Activated CD8-positive, alpha-beta T cell treated with anti-CD3 and anti-CD28 coated beads for 36 hours (primary cell): ENCODE results near the gene ALCAM. TPM values are rescaled to one million over a fixed set of nuclear protein-coding genes. Genes with fewer than 3 reads are reported as not detected.

Experiments
- ATAC-seq: fragments of 200-7000 bp; cut with Tn5 transposase; one replicate; pipeline ENCODE4 v1.10.0; 2021; ENCODE audit warnings: mild to moderate bottlenecking, moderate library complexity
- CTCF ChIA-PET: fragments of 350-600 bp; sonication (Branson Sonifier 250); formaldehyde crosslinking; loops from one replicate; lab custom pipeline; 2021; ENCODE audit warnings: antibody characterized with exemption; lab: Charles Lee
- POLR2A ChIA-PET: fragments of 350-600 bp; sonication (Branson Sonifier 250); formaldehyde crosslinking; loops from one replicate; lab custom pipeline; 2021; ENCODE audit warnings: antibody characterized with exemption; lab: Charles Lee
- DNase-seq: peaks from one replicate; pipeline ENCODE4 v3.0.0-alpha.2; 2020
- H3K27ac Mint-ChIP-seq: one replicate; pipeline ENCODE4 v1.8.0; 2021; ENCODE audit warnings: mild to moderate bottlenecking, mixed read lengths
- H3K27me3 Mint-ChIP-seq: one replicate; pipeline ENCODE4 v1.8.0; 2021; ENCODE audit warnings: mixed read lengths
- H3K36me3 Mint-ChIP-seq: one replicate; pipeline ENCODE4 v1.8.0; 2021; ENCODE audit warnings: low read depth, mixed read lengths
- H3K4me1 Mint-ChIP-seq: one replicate; pipeline ENCODE4 v1.8.0; 2021; ENCODE audit warnings: low read depth, mixed read lengths
- H3K4me3 Mint-ChIP-seq: one replicate; pipeline ENCODE4 v1.8.0; 2021; ENCODE audit warnings: mild to moderate bottlenecking, moderate library complexity, mixed read lengths
- H3K9me3 Mint-ChIP-seq: one replicate; pipeline ENCODE4 v1.8.0; 2021; ENCODE audit warnings: mixed read lengths
- CTCF ChIP-seq: fragments of 200-600 bp; IDR thresholded peaks from one replicate; pipeline ENCODE4 v1.8.0; 2022; ENCODE audit warnings: antibody characterized with exemption, mild to moderate bottlenecking
- intact Hi-C: fragments of 100-400 bp; cut with micrococcal nuclease; formaldehyde crosslinking; loops from one replicate; pipeline ENCODE4 v1.10.0; 2022
- total RNA-seq, 2 experiments: library from RNA; stranded (reverse); gene quantifications; one replicate each; pipeline ENCODE4 v1.2.3, GENCODE V29; 2021

ALCAM gene
- total RNA-seq, 2 experiments from 2014 or later = 13.9 to 14.5 TPM

DNA sequence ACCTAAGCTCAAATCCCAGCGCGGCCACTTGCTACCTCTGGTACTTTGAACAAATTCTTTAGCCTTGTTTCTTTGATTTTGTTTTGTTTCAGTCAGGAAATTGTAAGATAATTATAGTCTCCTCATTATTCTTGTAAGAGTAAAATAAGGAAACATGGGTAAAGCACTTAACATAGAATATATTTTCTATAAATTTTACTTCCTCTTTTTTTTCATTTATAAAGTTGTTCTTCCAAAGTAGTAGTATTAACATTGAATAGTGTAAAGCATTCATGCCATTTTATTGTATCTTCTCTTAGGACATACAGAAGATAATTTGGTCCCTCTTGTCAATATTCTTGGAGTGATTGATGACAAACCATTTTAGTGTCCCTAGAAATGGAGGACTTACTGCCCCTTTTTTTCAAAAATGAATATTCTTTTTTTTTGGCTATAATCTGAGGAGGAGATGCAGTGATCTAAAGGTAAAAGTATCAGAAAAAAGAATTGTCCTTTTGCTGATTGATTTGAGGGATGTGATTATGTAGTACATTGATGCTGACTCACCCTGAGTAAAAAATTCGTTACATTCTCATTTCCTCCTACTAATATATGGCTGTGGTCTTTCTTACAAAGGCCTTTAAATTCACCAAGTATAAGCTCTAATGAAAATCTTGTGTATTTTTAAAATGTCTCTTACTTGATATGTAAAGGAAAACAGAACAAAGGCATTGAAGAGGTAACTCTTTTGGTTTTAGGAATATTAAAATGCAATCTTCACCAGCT lies 51.0 kb downstream of the ALCAM start:
- no peak for ATAC-seq
- H3K36me3 Mint-ChIP-seq = no peaks in the 10 kb centered on the region
- CTCF ChIA-PET = no interaction called here
- TF ChIP-seq CTCF = no peak
- POLR2A ChIA-PET = no interaction called here
- peaks cover 4% of the 10 kb centered on the region for H3K4me1 Mint-ChIP-seq
- no peak overlapping the region for H3K4me3 Mint-ChIP-seq
- no peak overlapping the region for H3K27ac Mint-ChIP-seq
- H3K27me3 Mint-ChIP-seq = no peaks in the 10 kb centered on the region
- intact Hi-C loops = no loop called here
- DNase-seq = no peak
- no peaks in the 10 kb centered on the region for H3K9me3 Mint-ChIP-seq

DNA sequence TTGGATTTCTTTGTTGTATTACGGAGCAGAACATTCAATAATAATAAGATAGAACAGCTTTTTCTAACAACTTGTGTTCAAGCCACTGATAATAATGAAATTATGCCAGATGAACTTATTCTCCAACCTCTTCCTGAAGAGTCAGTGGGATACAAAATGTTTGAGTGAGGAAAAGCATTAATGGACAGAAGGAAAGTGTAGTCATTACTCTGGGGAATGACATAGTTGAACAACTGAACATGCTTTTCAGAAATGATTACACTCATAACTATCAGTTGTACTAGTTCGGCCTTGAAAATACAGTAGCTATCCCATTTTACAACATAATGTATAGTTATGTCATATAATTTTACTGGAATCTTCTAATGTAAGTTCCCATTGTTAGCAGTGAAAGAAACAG lies 55.9 kb downstream of the ALCAM start:
- no peak for ATAC-seq
- TF ChIP-seq CTCF = no peak
- H3K4me3 Mint-ChIP-seq = no peak overlapping the region
- no peaks in the 10 kb centered on the region for H3K9me3 Mint-ChIP-seq
- no peak for DNase-seq
- CTCF ChIA-PET = no interaction called here
- H3K4me1 Mint-ChIP-seq = peaks cover 4% of the 10 kb centered on the region
- H3K36me3 Mint-ChIP-seq = no peaks in the 10 kb centered on the region
- intact Hi-C loops = no loop called here
- POLR2A ChIA-PET = no interaction called here
- no peak overlapping the region for H3K27ac Mint-ChIP-seq
- H3K27me3 Mint-ChIP-seq = no peaks in the 10 kb centered on the region

DNA sequence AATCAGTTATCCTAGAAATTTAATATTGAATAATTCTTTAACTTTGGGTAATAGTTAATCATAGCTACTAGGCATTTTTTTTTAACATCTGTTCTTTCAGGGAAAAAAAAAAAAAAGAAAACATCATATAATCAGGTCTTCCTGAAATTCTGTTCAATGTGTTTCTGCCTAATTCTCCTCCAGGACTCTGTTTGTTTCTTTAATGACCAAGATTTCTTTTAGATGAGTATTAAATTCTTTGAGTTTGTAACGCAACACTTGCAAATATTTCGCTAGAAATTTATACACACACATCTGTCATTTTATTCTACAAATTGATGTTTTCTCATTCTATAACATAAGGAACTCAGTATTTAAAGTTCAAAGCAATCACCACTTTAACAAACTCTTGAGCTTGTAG lies 56.7 kb downstream of the ALCAM start:
- ChIA-PET CTCF (no interaction called here), POLR2A (no interaction called here)
- DNase-seq (no peak), ATAC-seq (no peak)
- Mint-ChIP-seq H3K27ac (no peak overlapping the region), H3K9me3 (no peaks in the 10 kb centered on the region), H3K4me3 (no peak overlapping the region), H3K4me1 (no peaks in the 10 kb centered on the region), H3K27me3 (no peaks in the 10 kb centered on the region), H3K36me3 (no peaks in the 10 kb centered on the region)
- intact Hi-C loops = no loop called here
- no peak for TF ChIP-seq CTCF

- H3K27me3 Mint-ChIP-seq = no peaks in the 10 kb centered on the region
- ChIA-PET POLR2A (no interaction called here), CTCF (interaction anchor here (1.4 kb wide), 1 partner anchor 8 kb away, joined by 3 read pairs; no protein-coding TSS in a partner anchor)
- intact Hi-C loops = no loop called here
- no peaks in the 10 kb centered on the region for H3K36me3 Mint-ChIP-seq
- H3K27ac Mint-ChIP-seq = no peak overlapping the region
- no peaks in the 10 kb centered on the region for H3K4me1 Mint-ChIP-seq
- H3K4me3 Mint-ChIP-seq = no peak overlapping the region
- ATAC-seq = no peak
- no peak for DNase-seq
- no peaks in the 10 kb centered on the region for H3K9me3 Mint-ChIP-seq
- TF ChIP-seq CTCF = no peak
These were observed 57.9 kb downstream of the ALCAM start for GRCh38 chr3:105424412-105425152.

GRCh38 chr3:105425153-105425502 lies 58.4 kb downstream of the ALCAM start:
- DNase-seq (no peak), ATAC-seq (no peak)
- ChIA-PET POLR2A (no interaction called here), CTCF (interaction anchor here (1.4 kb wide), 1 partner anchor 9 kb away, joined by 3 read pairs; no protein-coding TSS in a partner anchor)
- no peaks in the 10 kb centered on the region for H3K9me3 Mint-ChIP-seq
- no peaks in the 10 kb centered on the region for H3K36me3 Mint-ChIP-seq
- TF ChIP-seq CTCF = no peak
- H3K4me1 Mint-ChIP-seq = no peaks in the 10 kb centered on the region
- intact Hi-C loops = no loop called here
- H3K27ac Mint-ChIP-seq = no peak overlapping the region
- no peaks in the 10 kb centered on the region for H3K27me3 Mint-ChIP-seq
- H3K4me3 Mint-ChIP-seq = no peak overlapping the region
